Loucy (cell line): ENCODE measurements around the gene APOBEC3H.

Experiments
- EZH2phosphoT487 ChIP-seq: fragments of 200-600 bp; IDR thresholded peaks from 2 replicates; pipeline ENCODE4 v1.6.1; 2018; ENCODE audit warnings: antibody characterized with exemption, mild to moderate bottlenecking, moderate library complexity, borderline replicate concordance
- TF ChIP-seq, protein P1 (sequence below): fragments of 200-600 bp; sonication (generic); conservative IDR thresholded peaks from 2 replicates; pipeline ENCODE4 v1.5.1; 2014; ENCODE audit warnings: mild to moderate bottlenecking, antibody characterized with exemption, low read length

DNA sequence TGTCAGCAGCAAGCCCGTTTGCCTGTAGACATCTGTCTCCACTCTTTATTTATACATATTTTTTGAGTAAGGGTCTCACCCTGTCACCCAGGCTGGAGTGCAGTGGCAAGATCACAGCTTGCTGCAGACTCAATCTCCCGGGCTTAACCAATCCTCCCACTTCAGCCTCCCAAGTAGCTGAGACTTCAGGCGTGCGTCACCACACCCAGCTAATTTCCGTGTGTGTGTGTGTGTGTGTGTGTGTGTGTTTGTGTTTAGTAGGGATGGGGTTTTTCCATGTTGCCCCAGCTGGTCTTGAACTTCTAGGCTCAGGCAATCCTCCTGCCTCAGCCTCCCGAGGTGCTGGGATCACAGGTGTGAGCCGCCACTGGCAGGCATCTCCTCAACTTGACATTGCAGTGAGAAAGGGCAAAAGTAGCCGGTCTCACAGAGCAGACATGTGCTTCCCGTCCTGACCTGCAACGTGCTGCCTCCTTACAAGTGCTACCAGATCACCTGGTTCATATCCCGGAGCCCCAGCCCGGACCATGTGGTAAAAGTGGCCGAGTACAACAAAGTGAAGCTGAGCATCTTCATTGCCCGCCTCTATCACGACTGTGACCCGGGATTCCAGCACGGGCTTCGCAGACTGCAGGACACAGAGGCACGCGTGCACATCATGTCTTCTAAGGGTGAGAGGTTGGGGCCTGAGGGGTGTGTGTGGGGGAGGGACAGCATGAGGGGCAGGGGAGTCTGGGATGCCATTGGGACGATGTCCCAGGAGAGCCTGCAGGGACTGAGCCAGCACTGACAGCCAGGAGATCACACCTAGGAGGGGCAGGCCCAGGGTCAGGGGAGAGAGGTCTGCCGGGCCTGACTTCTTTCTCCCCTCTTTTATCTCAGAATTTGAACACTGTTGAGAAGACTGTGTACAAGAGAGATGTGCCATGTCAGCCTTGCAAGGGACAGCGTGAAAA is 5.6 kb upstream of the APOBEC3H start:
- TF ChIP-seq, protein P1, sequence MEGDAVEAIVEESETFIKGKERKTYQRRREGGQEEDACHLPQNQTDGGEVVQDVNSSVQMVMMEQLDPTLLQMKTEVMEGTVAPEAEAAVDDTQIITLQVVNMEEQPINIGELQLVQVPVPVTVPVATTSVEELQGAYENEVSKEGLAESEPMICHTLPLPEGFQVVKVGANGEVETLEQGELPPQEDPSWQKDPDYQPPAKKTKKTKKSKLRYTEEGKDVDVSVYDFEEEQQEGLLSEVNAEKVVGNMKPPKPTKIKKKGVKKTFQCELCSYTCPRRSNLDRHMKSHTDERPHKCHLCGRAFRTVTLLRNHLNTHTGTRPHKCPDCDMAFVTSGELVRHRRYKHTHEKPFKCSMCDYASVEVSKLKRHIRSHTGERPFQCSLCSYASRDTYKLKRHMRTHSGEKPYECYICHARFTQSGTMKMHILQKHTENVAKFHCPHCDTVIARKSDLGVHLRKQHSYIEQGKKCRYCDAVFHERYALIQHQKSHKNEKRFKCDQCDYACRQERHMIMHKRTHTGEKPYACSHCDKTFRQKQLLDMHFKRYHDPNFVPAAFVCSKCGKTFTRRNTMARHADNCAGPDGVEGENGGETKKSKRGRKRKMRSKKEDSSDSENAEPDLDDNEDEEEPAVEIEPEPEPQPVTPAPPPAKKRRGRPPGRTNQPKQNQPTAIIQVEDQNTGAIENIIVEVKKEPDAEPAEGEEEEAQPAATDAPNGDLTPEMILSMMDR, result no peak
- no peak for TF ChIP-seq EZH2phosphoT487
